Astrocyte (in vitro differentiated cells and primary cell): ENCODE measurements around the gene TLR9. TPM values are rescaled to one million over a fixed set of nuclear protein-coding genes. Genes with fewer than 3 reads are reported as not detected.

Experiments
- DNase-seq: peaks from one replicate; pipeline ENCODE4 v3.0.0-alpha.2; 2010; ENCODE audit warnings: low read depth
- FAIRE-seq: peaks from 2 replicates; lab custom pipeline; 2011; peaks lifted over from hg19 to GRCh38; lab: Jason Lieb, UNC
- H2AFZ ChIP-seq: 2 replicates; pipeline ENCODE4 v1.6.0; 2012; ENCODE audit warnings: low read depth, low read length, inconsistent platforms
- H3K27ac ChIP-seq: 2 replicates; pipeline ENCODE4 v1.5.1; 2011; ENCODE audit warnings: low read depth, low read length, inconsistent platforms
- H3K27me3 ChIP-seq: 2 replicates; pipeline ENCODE4 v1.6.0; 2011; ENCODE audit warnings: low read length, inconsistent platforms; ENCODE audit not compliant: insufficient read depth
- H3K36me3 ChIP-seq: 2 replicates; pipeline ENCODE4 v1.5.1; 2011; ENCODE audit warnings: low read length, inconsistent platforms; ENCODE audit not compliant: insufficient read depth
- H3K4me1 ChIP-seq: 2 replicates; pipeline ENCODE4 v1.5.1; 2011; ENCODE audit warnings: low read length, inconsistent platforms; ENCODE audit not compliant: insufficient read depth
- H3K4me2 ChIP-seq: 2 replicates; pipeline ENCODE4 v1.6.0; 2012; ENCODE audit warnings: low read length, inconsistent platforms
- H3K4me3 ChIP-seq: 2 replicates; pipeline ENCODE4 v1.5.1; 2011; ENCODE audit warnings: low read depth, mild to moderate bottlenecking, low read length, inconsistent platforms; ENCODE audit not compliant: insufficient read depth
- H3K79me2 ChIP-seq: 2 replicates; pipeline ENCODE4 v1.6.0; 2012; ENCODE audit warnings: mild to moderate bottlenecking, low read length, inconsistent platforms; ENCODE audit not compliant: insufficient read depth
- H3K9ac ChIP-seq: 2 replicates; pipeline ENCODE4 v1.6.0; 2012; ENCODE audit warnings: mild to moderate bottlenecking, low read length, inconsistent platforms
- H3K9me3 ChIP-seq: 2 replicates; pipeline ENCODE4 v1.5.1; 2012; ENCODE audit warnings: low read depth, mild to moderate bottlenecking, low read length, inconsistent platforms; ENCODE audit not compliant: insufficient read depth
- H4K20me1 ChIP-seq: 2 replicates; pipeline ENCODE4 v1.6.0; 2012; ENCODE audit warnings: low read length, inconsistent platforms; ENCODE audit not compliant: insufficient read depth
- H3K27ac Mint-ChIP-seq: one replicate; pipeline ENCODE4 v1.8.0; 2021; ENCODE audit warnings: mild to moderate bottlenecking, mixed read lengths; ENCODE audit not compliant: unreplicated experiment
- H3K27me3 Mint-ChIP-seq: one replicate; pipeline ENCODE4 v1.8.0; 2021; ENCODE audit warnings: low read depth, mixed read lengths; ENCODE audit not compliant: unreplicated experiment
- H3K36me3 Mint-ChIP-seq: one replicate; pipeline ENCODE4 v1.8.0; 2021; ENCODE audit warnings: low read depth, mixed read lengths; ENCODE audit not compliant: unreplicated experiment
- H3K4me1 Mint-ChIP-seq: one replicate; pipeline ENCODE4 v1.8.0; 2021; ENCODE audit warnings: low read depth, mixed read lengths; ENCODE audit not compliant: unreplicated experiment
- H3K4me3 Mint-ChIP-seq: one replicate; pipeline ENCODE4 v1.8.0; 2021; ENCODE audit warnings: mild to moderate bottlenecking, moderate library complexity, mixed read lengths; ENCODE audit not compliant: unreplicated experiment
- H3K9me3 Mint-ChIP-seq: one replicate; pipeline ENCODE4 v1.8.0; 2021; ENCODE audit warnings: mild to moderate bottlenecking, mixed read lengths; ENCODE audit not compliant: unreplicated experiment
- CTCF ChIP-seq: IDR thresholded peaks from 2 replicates; pipeline ENCODE4 v1.5.1; 2011; ENCODE audit warnings: low read depth, mild to moderate bottlenecking, inconsistent platforms, low read length, moderate library complexity; ENCODE audit not compliant: insufficient read depth
- EZH2 ChIP-seq: IDR thresholded peaks from 2 replicates; pipeline ENCODE4 v1.6.1; 2012; ENCODE audit warnings: mild to moderate bottlenecking, low read length, inconsistent platforms; ENCODE audit not compliant: insufficient read depth
- total RNA-seq: library from RNA; stranded (reverse); gene quantifications from 2 replicates; pipeline ENCODE4 v1.2.1, GENCODE V29; 2021

Gene TLR9
- total RNA-seq, 1 donor from 2014 or later: 0.25 TPM

- peaks cover 21% of the 10 kb centered on the region for H4K20me1 ChIP-seq
- H3K27me3 ChIP-seq: no peaks in the 10 kb centered on the region
- peak; percentile 93 for DNase-seq
- H3K36me3 Mint-ChIP-seq: peaks cover 9% of the 10 kb centered on the region
- no peaks in the 10 kb centered on the region for H3K27me3 Mint-ChIP-seq
- peak overlapping the region; percentile 92 for H3K4me2 ChIP-seq
- H2AFZ ChIP-seq: no peak overlapping the region
- H3K4me1 Mint-ChIP-seq: peaks cover 35% of the 10 kb centered on the region
- H3K36me3 ChIP-seq: no peaks in the 10 kb centered on the region
- no peaks in the 10 kb centered on the region for H3K9me3 ChIP-seq
- peaks cover 39% of the 10 kb centered on the region for H3K79me2 ChIP-seq
- peaks cover 55% of the 10 kb centered on the region for H3K4me1 ChIP-seq
- TF ChIP-seq EZH2 (no peak), CTCF (no peak)
- H3K9ac ChIP-seq: peak overlapping the region; percentile 21
- peak overlapping the region; percentile 100 for H3K27ac Mint-ChIP-seq
- no peak overlapping the region for H3K4me3 ChIP-seq
- peaks cover 7% of the 10 kb centered on the region for H3K9me3 Mint-ChIP-seq
- FAIRE-seq: no peak
- H3K27ac ChIP-seq: peak overlapping the region; percentile 50
- peak overlapping the region; percentile 90 for H3K4me3 Mint-ChIP-seq
Measured at GRCh38 chr3:52240059-52240885, 14.8 kb upstream of the TLR9 start.

DNA sequence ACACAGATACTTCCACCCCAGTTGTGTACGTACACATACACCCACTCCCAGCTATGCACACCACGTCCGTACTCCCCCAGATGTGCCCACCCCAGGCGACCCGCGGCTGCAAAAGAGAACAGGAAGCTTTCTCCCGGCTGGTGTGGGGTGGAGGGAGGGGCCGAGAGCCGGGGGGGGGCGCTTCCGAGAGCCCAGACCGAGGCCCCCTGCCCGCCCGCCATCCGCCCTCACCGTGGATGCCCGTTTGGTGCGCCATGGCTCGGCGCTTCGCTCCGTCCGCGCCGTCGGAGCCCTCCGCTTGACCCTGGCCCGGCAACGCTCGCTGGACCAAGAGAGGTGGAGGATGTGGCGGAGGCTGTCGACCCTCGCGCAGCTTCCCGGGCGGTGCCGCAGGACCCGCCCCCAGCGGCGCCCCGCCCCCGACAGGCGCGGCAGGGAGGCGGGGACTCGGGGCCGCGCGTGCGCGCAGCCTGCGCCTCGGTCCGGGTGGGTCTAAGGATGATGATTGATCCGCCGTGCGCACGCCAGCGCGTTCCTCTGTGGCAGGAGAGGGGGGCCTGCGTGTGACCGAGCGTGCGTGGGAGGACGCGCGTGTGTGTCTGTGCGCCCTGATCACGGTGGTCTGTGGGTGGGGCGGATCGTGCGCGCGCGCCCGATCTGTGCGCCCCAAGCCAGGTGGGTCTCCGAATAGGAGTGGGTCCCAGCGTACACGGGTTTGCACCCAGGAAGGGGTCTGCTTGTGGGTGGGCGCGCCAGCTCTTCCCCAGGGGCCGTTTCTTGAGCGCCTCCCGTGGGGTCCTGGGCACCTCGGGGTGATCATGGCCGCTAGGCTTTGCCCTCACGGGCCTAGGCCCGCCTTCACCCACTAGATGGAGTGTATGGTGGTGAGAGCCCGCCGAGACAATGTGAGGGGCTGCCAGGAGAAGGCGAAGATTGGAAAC is 13.6 kb upstream of the TLR9 start, which contains the start of gene TWF2:
TSS of gene TWF2 (minus strand) at position 398 of the 941 bp plus-strand sequence. CDS start at position 256, 142 bp downstream.
- peak; percentile 50 for DNase-seq
- H3K4me3 ChIP-seq: peak within 1 kb of the TSS; percentile 83
- H3K4me2 ChIP-seq: peak within 1 kb of the TSS; percentile 92
- H3K27me3 Mint-ChIP-seq: no peaks in the 10 kb centered on the region
- FAIRE-seq: no peak
- peaks cover 45% of the 10 kb centered on the region for H3K4me1 ChIP-seq
- H3K27me3 ChIP-seq: no peaks in the 10 kb centered on the region
- H2AFZ ChIP-seq: peak within 1 kb of the TSS; percentile 90
- H3K4me3 Mint-ChIP-seq: peak within 1 kb of the TSS; percentile 99
- peaks cover 51% of the 10 kb centered on the region for H3K79me2 ChIP-seq
- peaks cover 7% of the 10 kb centered on the region for H3K36me3 Mint-ChIP-seq
- H3K9ac ChIP-seq: peak within 1 kb of the TSS; percentile 88
- peaks cover 30% of the 10 kb centered on the region for H3K4me1 Mint-ChIP-seq
- peaks cover 33% of the 10 kb centered on the region for H4K20me1 ChIP-seq
- H3K27ac ChIP-seq: peak within 1 kb of the TSS; percentile 85
- H3K27ac Mint-ChIP-seq: peak within 1 kb of the TSS; percentile 100
- peaks cover 7% of the 10 kb centered on the region for H3K9me3 Mint-ChIP-seq
- H3K36me3 ChIP-seq: peaks cover 2% of the 10 kb centered on the region
- no peak for TF ChIP-seq CTCF
- TF ChIP-seq EZH2: no peak
- H3K9me3 ChIP-seq: no peaks in the 10 kb centered on the region
